K562 (cell line): ENCODE results near the gene BEST4. TPM values are rescaled to one million over a fixed set of nuclear protein-coding genes. Genes with fewer than 3 reads are reported as not detected.

Experiments used
- ASH1L ChIP-seq: fragments of 450-650 bp; IDR thresholded peaks from 2 replicates; pipeline ENCODE4 v1.6.1; 2018; ENCODE audit warnings: borderline replicate concordance, mild to moderate bottlenecking, low read depth; ENCODE audit not compliant: partially characterized antibody
- CBX1 ChIP-seq: sonication (generic); IDR thresholded peaks from 2 replicates; pipeline ENCODE4 v1.6.1; 2016; ENCODE audit warnings: antibody characterized with exemption, low read depth, mild to moderate bottlenecking
- CCAR2 ChIP-seq: fragments of 200-400 bp; formaldehyde crosslinking; IDR thresholded peaks from 2 replicates; pipeline ENCODE4 v1.6.1; 2017; ENCODE audit warnings: mild to moderate bottlenecking, low read depth, low read length
- CTBP1 ChIP-seq: fragments of 450-650 bp; IDR thresholded peaks from 2 replicates; pipeline ENCODE4 v1.6.1; 2016; ENCODE audit warnings: borderline replicate concordance
- GTF2E2 ChIP-seq: fragments of 200-800 bp; sonication (Bioruptor generic); IDR thresholded peaks from 2 replicates; pipeline ENCODE4 v1.6.1; 2016; ENCODE audit warnings: missing genetic modification characterization, missing compliant biosample characterization
- HNRNPUL1 ChIP-seq: fragments of 200-400 bp; formaldehyde crosslinking; IDR thresholded peaks from 2 replicates; pipeline ENCODE4 v1.6.1; 2017; ENCODE audit warnings: low read length
- IFI16 ChIP-seq: fragments of 250-450 bp; sonication (Bioruptor Pico); IDR thresholded peaks from 2 replicates; pipeline ENCODE4 v2.1.2; 2022; ENCODE audit warnings: mild to moderate bottlenecking, inconsistent platforms
- KAT7 ChIP-seq: sonication (generic); formaldehyde crosslinking; IDR thresholded peaks from 2 replicates; pipeline ENCODE4 v1.8.0; 2022; ENCODE audit warnings: missing genetic modification reagents, mild to moderate bottlenecking, borderline replicate concordance
- KLF6 ChIP-seq: fragments of 250-450 bp; sonication (Bioruptor Pico); IDR thresholded peaks from 2 replicates; pipeline ENCODE4 v1.4.0; 2020; ENCODE audit warnings: mild to moderate bottlenecking, moderate library complexity, borderline replicate concordance
- LEF1 ChIP-seq: fragments of 450-650 bp; IDR thresholded peaks from 2 replicates; pipeline ENCODE4 v1.6.1; 2016; ENCODE audit warnings: mild to moderate bottlenecking
- NR0B1 ChIP-seq: fragments of 450-650 bp; IDR thresholded peaks from one replicate; pipeline ENCODE4 v1.6.1; 2018; ENCODE audit warnings: mild to moderate bottlenecking, moderate library complexity; ENCODE audit not compliant: partially characterized antibody
- NR2C1 ChIP-seq, 2 experiments: fragments of 450-650 bp; IDR thresholded peaks; 2 replicates each; pipeline ENCODE4 v1.6.1; 2017; ENCODE audit warnings: mild to moderate bottlenecking in 2 of 2, antibody characterized with exemption in 1 of 2, inconsistent platforms in 1 of 2, missing compliant biosample characterization in 1 of 2, missing genetic modification characterization in 1 of 2
- NUFIP1 ChIP-seq: fragments of 450-650 bp; IDR thresholded peaks from 2 replicates; pipeline ENCODE4 v1.6.1; 2018; ENCODE audit not compliant: partially characterized antibody
- RCOR1 ChIP-seq, 2 experiments: IDR thresholded peaks; 2 replicates each; pipeline ENCODE4 v1.6.1; 2012; ENCODE audit warnings: low read depth in 2 of 2, low read length in 2 of 2, borderline replicate concordance in 1 of 2, improper control_type of control experiment in 1 of 2
- RNF2 ChIP-seq: sonication (generic); IDR thresholded peaks from 2 replicates; pipeline ENCODE4 v1.6.1; 2016
- RNF219 ChIP-seq: fragments of 250-450 bp; sonication (Bioruptor Pico); IDR thresholded peaks from 2 replicates; pipeline ENCODE4 v1.5.0; 2022; ENCODE audit warnings: mild to moderate bottlenecking
- SIX5 ChIP-seq, 2 experiments: IDR thresholded peaks; 2 replicates each; pipeline ENCODE4 v1.6.1; 2011; ENCODE audit warnings: low read length in 2 of 2, borderline replicate concordance in 1 of 2, low read depth in 1 of 2, mild to moderate bottlenecking in 1 of 2, moderate library complexity in 1 of 2; ENCODE audit not compliant: insufficient read depth in 1 of 2
- SMARCB1 ChIP-seq: IDR thresholded peaks from 2 replicates; pipeline ENCODE4 v1.6.1; 2011; ENCODE audit warnings: improper control_type of control experiment, low read depth; ENCODE audit not compliant: insufficient read length
- SREBF1 ChIP-seq: fragments of 150-350 bp; IDR thresholded peaks from 2 replicates; pipeline ENCODE4 v1.6.1; 2014; ENCODE audit warnings: antibody characterized with exemption, low read depth, low read length, borderline replicate concordance
- TARDBP ChIP-seq: fragments of 450-650 bp; IDR thresholded peaks from 2 replicates; pipeline ENCODE4 v1.6.1; 2016
- ZBTB2 ChIP-seq: fragments of 450-650 bp; IDR thresholded peaks from 2 replicates; pipeline ENCODE4 v1.6.1; 2016; ENCODE audit warnings: antibody characterized with exemption
- ZC3H11A ChIP-seq: IDR thresholded peaks from 2 replicates; pipeline ENCODE4 v1.6.1; 2012; ENCODE audit warnings: low read depth, low read length, improper control_type of control experiment
- ZNF175 ChIP-seq: fragments of 200-800 bp; sonication (Bioruptor generic); IDR thresholded peaks from 2 replicates; pipeline ENCODE4 v1.6.1; 2016; ENCODE audit warnings: low read depth, mild to moderate bottlenecking, missing genetic modification characterization, missing compliant biosample characterization
- ZNF445 ChIP-seq: fragments of 250-450 bp; sonication (Bioruptor Pico); IDR thresholded peaks from 2 replicates; pipeline ENCODE4 v1.4.0; 2020; ENCODE audit warnings: low read depth, mild to moderate bottlenecking, moderate library complexity
- ZNF778 ChIP-seq: fragments of 450-650 bp; formaldehyde crosslinking; IDR thresholded peaks from 2 replicates; pipeline ENCODE4 v1.4.0; 2020; ENCODE audit warnings: mild to moderate bottlenecking, moderate library complexity
- polyA plus RNA-seq, 8 experiments: library from polyadenylated mRNA; depleted of rRNA in 4 of 8; stranded (reverse) in 5 of 8; unstranded in 3 of 8; fragments of >200 nt; fragmentation: Nextera tagmentation in 2 of 8; fragmentation: Illumina TruSeq in 1 of 8; extraction: Ambion mirVana in 2 of 8; extraction: Trizol in 1 of 8; gene quantifications; 2 replicates each; pipeline versions ENCODE4 v1.2.1 to v1.2.3, GENCODE V29; 2011 to 2014; ENCODE audit warnings: inconsistent platforms in 1 of 8, missing spikeins in 1 of 8
- total RNA-seq, 7 experiments: library from RNA; depleted of rRNA in 6 of 7; stranded (reverse); fragments of >200 nt in 6 of 7; fragmentation: Illumina TruSeq in 2 of 7; extraction: Trizol in 2 of 7; gene quantifications; 2 replicates each; pipeline versions ENCODE4 v1.2.1 to v1.2.3, GENCODE V29; 2011 to 2021; ENCODE audit warnings: low replicate concordance in 1 of 7

The BEST4 gene
- total and polyA plus RNA-seq, 9 of the 15 experiments (the other 6 are each of a cell fraction or from before 2014, with no cell fraction given) = 0.07 to 0.11 TPM; not detected in 7

- no peak for TF ChIP-seq ZC3H11A
- peak; percentile 57; the same call in 1 of the 2 replicates for TF ChIP-seq CTBP1
- TF ChIP-seq ZNF445 (CRISPR knock-in tag) = no peak
- no peak for TF ChIP-seq ZNF778 (CRISPR knock-in tag)
- no peak for TF ChIP-seq KAT7 (CRISPR knock-in tag)
- no peak for TF ChIP-seq SREBF1
- no peak for TF ChIP-seq TARDBP
- TF ChIP-seq GTF2E2 (tag) = no peak
- TF ChIP-seq HNRNPUL1 = no peak
- no peak for TF ChIP-seq CCAR2
- no peak for TF ChIP-seq NR0B1
- TF ChIP-seq ZBTB2 = peak; percentile 28; the same call in 1 of the 2 replicates
- peak; percentile 17; the same call in 1 of the 2 replicates for TF ChIP-seq NR2C1 (IDR thresholded peaks at IDR 0.05)
- TF ChIP-seq NR2C1 (tag; IDR thresholded peaks at IDR 0.05) = no peak
- TF ChIP-seq RCOR1 (IDR thresholded peaks at IDR 0.05; ENCODE audit: borderline replicate concordance in 1 of 2, low read depth in 2 of 2, low read length in 2 of 2) = peak in 1 of 2 experiments; percentile 59; a peak in 1 of 4 replicates
- TF ChIP-seq NUFIP1 = no peak
- no peak for TF ChIP-seq KLF6 (CRISPR knock-in tag)
- TF ChIP-seq CBX1 = no peak
- TF ChIP-seq RNF219 (CRISPR knock-in tag) = no peak
- TF ChIP-seq ZNF175 (CRISPR knock-in tag) = no peak
- TF ChIP-seq ASH1L = no peak
- no peak for TF ChIP-seq SIX5 (IDR thresholded peaks at IDR 0.05; ENCODE audit: borderline replicate concordance in 1 of 2, insufficient read depth in 1 of 2, low read depth in 1 of 2, low read length in 2 of 2)
- no peak for TF ChIP-seq IFI16 (CRISPR knock-in tag)
- TF ChIP-seq LEF1 = peak; percentile 43; the same call in 1 of the 2 replicates
- no peak for TF ChIP-seq SMARCB1
- no peak for TF ChIP-seq RNF2
These were observed 13.7 kb upstream of the BEST4 start (continued) for GRCh38 chr1:44801491-44802305.
